NCI-H187 treated with DMSO at 0.1 percent for 48 hours (cell line): ENCODE measurements around the gene TOM1L1.

Experiments
- DNase-seq: peaks from one replicate; lab custom pipeline; 2025; lab: John Stamatoyannopoulos, UW

The TOM1L1 gene

GRCh38 chr17:54992797-54993639 is 92.4 kb downstream of the TOM1L1 start:
- DNase-seq = no peak

GRCh38 chr17:54996441-54996840 is 95.8 kb downstream of the TOM1L1 start:
- no peak for DNase-seq

- DNase-seq = no peak
Observed at GRCh38 chr17:55002458-55002857, 101.8 kb downstream of the TOM1L1 start.

- no peak for DNase-seq
Observed at GRCh38 chr17:55004484-55004883, 103.8 kb downstream of the TOM1L1 start.

GRCh38 chr17:55005520-55005919 is 104.9 kb downstream of the TOM1L1 start:
- no peak for DNase-seq
